Stimulated activated CD8-positive, alpha-beta memory T cell treated with anti-CD3 and anti-CD28 coated beads, Interleukin-4, amount 100 ng/mL, for 1 hour (primary cell): ENCODE measurements around the gene TBX1.

Experiments
- DNase-seq, 2 donors: peaks; one replicate each; pipeline ENCODE4 v3.0.0-alpha.2; 2020; ENCODE audit warnings: low read depth in 2 of 2, low spot score in 1 of 2

Gene TBX1

DNA sequence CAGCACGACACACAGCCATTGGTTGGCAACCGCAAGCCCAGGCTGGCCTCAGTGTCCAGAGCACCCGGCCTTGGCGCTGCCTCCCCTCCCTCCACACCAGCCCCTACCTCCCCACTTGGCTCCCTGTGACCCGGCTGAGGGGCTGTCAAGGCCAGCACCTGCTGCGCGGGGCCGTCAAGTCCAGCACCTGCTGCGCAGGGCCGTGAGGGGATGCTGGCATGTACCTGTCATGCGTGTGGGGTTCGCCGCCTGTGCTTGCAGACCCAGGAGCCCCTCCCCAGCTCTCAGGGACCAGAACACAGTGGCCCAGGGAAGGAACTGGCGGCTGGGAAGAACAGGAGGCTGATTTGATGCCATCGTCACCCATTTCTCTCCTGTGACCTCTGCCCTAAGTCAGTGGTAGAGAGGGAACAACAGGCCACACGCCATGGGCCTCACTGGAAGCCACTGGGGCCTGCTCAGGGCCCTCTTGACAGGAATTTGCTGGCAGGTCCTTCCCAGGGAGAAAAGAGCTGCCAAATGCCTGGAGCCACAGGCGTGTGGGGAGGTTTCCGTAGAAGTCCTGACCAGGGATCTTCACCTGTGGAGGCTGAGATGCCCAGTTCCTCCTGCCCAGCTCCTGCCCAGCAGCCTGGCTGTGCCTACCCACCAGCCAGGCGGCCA lies 37.6 kb downstream of the TBX1 start:
- no peak for DNase-seq

DNA sequence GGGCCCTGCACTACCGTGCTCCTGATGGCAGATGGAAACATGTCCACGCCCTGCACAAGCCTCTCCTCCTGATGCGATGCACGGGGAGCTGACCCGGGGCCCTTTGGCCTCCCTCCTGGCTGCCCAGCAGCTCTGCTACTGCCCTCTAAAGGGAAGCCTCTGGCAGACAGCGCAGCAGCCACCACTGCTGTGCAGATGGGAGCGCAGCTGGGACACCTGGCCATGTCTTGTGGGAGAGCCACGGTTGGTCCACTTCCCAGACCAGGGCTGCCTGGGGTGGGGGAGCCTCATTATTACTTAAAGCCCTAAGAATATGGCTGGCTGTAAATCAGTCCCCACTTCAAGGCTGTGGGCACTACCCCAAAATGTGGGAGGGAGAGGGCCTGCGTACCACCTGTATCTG lies 38.3 kb downstream of the TBX1 start:
- DNase-seq, result no peak

DNA sequence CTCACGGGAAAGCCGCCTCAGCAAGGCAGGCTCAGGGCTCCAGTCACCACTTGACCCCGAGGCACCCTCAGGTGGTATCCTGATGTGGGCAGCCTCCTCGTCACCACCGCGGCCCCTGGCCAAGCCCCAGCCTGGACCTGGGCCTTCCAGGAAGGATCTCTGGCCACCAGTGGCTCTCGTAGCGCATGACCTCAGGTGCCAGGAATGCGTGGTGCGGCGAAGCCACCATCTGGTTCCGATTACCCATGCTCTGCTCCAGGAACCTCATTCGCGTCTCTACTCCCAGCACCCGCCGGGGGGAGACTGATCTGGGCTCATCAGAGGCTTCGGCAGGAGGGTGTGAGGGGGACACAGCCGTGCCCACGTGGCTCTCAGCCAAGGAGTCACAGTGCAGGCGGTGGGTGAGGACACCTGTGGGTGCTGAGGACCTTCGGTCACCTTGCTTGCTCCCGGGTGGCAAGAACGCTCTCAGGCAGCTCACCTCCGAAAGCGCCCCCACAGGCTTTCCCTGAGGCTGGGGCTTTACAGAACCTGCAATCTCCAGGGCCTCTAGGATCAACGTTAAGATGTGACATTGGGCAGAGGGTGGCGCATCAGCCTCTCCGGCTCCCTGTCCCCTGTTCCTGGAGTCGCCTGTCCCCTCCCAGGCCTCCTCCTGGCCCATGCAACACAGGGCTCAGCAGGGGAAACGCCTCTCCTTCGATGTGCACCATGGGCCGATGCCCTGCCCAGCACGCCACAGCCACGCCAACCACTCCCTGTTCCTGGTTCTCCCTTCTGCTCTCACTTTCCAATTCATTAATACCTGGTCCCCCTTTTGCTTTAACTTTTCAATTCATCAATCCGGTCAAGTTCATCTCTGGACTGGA lies 39.0 kb downstream of the TBX1 start:
- no peak for DNase-seq

DNA sequence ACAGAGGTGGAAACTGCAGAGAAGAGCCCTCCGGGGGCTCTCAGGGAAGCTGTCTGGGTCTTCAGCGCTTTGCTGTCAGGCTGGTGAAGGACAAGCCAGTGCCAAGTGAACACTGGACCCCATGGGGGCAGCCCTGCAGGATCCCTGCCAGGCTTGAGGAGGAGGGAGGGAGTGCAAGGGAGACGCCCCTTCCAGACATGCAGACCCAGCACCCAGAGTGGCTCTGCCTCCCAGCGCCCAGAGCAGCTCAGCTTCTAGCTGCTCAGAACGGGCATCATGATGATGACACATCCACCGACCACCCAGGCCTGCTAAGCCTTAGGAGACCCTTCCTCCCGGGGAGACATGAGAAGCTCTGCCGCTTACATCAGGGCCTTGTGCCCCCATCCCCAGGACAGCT lies 39.7 kb downstream of the TBX1 start:
- DNase-seq, result no peak

DNA sequence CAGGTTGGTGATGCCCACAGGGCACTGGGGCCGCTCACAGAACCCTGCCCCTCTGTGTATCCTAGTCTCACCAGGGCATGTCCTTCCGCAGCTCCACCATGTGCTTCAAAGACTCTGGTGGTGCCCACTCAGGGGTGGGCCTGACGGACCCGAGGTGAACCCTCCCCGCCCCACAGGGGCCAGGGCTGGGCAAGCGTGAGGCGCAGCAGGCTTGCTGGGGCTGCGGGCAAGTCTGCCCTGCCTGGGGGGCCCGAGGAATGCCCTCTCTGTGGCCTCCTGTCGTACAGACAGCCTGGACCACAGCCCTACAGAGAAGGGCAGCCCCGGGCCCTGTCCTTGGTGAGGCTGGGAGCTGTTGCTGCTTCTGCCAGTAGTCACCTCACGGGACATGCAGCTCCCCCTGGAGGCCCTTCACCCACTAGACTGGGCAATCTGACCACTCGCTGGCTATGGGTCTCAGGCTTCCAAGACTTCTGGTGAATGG lies 40.2 kb downstream of the TBX1 start:
- DNase-seq, result no peak

DNA sequence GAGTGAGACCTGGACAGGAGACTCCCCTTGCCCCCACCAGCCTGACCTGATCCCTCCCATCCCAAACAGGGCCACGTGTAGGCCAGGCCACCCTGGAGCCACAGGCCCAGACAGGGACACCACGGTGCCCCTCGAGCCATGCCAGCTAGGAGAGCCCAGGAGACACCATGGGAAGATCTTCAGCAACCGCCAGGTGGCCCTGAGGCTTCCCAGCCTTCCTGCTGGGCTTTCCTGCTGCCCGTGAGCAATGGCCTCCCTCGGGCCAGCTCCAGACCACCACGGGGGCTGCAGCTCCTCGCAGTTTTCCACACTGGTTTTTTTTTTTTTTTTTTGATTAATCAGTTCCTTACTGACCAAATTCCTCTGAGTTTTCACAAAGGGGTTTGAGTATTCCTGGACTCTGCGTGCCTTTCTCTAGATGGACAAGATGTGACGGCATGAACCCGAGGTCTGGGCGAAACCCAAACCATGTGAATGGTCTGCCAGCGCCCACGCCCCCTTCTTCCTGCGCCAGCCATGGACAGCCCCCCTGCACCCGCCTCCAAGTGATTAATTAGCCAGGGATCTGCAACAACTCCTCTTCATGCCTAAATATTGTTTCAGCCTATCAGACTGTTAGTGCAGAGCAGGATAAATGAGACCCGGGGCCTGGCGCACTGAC lies 40.9 kb downstream of the TBX1 start:
- DNase-seq, result no peak

DNA sequence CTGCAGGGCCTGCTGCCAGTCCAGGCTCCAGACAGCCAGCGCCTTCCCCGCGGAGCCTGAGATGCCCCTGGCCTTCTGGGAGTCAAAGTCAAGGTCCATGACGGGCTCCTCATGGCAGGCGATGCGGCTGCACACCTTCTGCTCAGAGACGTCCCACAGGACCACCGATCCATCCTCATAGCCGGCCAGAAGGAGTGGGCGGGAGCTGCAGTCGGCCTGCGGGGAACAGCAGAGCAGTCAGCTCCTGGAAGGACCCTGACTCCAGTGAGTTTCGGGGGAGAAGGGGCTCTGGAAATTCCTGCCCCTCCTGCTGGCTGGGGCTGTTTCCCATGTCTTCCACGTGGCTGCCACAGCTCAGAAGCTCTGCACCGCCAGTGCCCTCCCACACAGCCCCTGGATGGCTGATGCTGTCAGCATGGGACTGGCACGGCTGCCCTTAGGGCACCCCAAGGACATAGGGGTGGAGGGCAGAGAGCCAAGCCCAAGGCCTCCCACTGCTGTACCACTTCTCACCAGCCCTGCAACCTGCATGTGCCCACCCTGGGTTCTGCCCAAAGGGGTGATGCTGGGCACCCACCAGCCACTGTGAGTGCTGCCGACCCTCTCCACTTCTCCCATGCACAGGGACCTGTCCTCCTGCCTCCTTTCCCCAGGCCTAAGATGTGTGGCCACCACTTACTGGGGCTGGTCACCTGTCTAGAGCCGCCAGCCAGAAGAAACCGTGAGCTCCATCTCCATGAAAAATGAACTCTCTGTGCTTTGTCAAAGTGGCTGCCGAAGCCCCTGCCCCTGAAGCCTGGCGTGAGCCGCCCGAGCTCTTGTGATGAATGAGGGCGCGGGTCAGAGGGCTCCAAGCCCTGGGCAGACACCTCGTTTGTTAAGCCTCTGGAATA lies 41.7 kb downstream of the TBX1 start:
- DNase-seq, result no peak

DNA sequence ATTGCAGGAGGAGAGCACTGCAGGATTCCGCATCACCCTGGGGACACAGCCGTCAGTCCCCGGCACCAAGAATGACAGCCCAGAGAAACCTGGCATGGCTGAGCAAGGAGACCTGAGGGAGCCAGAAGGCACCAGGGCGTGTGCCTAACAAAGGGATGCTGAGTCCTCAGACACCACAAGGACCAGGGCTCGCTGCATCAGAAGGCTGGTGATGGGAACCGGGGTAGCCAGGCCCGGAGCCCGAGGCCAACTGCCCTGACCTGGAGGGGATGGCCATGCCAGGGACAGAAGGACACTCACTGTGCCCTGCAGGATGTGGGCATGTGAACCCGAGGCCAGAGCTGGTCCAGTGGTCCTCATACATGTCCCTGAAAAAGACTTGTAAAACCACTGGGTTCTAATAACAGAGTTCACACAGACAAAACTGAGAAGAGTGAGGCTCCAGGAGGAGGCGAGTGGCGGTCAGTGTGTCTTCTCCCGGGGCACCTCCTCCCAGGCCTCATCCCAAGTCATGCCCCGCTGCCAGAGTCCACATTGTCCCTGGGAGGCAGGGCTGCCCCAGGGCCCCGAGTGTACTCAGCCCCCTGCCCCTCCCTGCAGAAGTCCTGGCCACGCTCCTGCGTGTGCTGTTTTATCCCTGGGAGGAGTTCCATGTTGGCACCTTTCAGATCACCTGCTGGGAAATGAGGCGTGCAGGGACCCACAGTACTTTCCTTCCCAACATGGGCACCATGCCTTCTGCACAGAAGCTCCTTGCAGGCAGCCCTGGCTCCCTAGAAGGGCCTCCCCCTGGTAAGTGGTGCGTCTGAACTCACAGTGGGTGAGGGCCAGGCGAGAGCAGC lies 42.5 kb downstream of the TBX1 start:
- DNase-seq, result no peak

DNA sequence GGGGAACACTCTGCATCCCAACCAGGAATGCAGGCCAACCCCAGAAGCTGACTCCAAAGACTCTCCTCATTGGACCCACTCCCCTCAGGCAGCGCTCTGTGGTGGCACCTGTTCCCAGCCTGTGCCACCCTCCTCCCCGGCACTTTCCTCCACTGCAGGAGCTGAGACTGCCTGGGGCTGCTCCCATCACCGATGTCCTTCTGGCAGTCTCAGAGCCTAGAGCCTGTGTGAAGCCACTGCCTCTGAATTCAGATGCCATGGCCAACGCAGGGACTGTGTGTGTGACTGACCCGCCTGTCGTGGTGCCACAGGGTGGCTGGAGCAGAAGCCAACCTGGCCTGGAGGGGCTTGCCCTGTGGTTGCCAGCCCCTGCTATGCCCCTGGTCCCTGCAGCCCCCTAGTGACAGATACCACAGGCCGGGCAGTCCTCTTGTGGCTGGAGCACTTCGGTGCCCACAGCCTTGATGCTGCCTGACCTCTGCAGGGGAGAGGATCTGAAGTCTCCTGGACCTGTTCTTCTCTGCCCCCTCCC lies 43.2 kb downstream of the TBX1 start:
- no peak for DNase-seq

DNA sequence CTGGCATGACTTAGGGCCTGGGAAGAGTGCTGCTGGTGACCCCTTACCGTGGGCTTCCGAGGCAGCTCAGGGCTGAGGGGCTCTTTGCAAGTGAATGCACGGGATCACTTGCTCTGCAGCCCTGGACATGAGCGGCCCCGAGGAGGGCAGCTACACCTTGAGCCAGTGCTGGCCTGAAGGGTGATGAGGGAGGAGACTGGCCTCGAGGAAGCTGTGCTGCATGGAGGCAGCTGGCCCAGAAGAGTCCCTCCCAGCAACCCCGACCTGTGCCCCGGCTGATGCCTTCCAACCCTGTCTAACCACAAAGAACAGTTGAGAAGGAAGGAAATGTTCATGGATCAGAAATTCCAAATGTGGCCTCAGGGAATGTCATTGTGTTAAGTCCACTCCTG lies 45.2 kb downstream of the TBX1 start:
- DNase-seq, result no peak

DNA sequence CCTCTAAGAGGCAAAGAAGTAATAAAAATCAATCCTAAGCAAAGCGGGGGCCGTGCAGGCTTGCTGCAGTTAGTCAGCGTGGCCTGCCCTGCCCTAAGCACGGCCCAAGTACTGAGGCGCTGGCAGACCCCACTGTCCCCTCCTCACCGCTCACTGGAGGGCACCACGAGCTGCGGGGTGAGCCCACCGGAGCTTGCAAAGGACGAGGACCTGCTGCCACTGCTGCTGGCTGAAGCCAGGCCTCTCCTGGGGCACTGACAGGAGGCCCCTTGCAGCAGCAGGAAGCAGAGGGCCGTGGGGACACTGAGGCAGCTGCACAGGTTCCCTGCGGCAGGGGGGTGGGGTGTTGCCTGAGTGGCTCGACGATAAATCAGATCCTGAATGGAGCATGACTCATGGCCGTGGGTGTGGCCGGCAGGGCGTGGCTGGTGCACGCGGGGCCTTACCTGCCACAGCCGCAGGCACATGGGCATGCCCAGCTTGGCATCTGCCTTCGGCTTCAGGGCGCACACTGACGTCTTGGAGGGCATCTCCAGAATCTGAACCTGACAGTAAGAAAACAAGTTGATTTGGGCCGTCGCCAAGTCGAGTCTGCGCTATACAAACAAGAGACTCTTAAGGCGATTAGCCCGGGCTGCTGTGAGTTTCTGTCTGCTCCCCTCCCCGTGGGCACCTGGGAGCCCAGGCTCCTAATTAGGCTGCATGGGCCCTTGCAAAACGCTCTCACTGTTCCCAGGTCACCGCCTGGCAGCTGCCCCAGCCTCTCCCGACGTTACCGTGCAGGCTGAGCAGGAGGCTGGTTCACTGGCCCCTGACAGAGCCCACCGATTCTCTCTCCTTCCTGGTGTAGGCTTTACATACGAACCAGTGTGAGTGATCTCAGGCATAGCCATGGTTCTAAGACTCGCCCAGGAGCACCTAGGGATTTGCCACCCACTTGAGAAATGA lies 45.9 kb downstream of the TBX1 start:
- DNase-seq, result no peak

DNA sequence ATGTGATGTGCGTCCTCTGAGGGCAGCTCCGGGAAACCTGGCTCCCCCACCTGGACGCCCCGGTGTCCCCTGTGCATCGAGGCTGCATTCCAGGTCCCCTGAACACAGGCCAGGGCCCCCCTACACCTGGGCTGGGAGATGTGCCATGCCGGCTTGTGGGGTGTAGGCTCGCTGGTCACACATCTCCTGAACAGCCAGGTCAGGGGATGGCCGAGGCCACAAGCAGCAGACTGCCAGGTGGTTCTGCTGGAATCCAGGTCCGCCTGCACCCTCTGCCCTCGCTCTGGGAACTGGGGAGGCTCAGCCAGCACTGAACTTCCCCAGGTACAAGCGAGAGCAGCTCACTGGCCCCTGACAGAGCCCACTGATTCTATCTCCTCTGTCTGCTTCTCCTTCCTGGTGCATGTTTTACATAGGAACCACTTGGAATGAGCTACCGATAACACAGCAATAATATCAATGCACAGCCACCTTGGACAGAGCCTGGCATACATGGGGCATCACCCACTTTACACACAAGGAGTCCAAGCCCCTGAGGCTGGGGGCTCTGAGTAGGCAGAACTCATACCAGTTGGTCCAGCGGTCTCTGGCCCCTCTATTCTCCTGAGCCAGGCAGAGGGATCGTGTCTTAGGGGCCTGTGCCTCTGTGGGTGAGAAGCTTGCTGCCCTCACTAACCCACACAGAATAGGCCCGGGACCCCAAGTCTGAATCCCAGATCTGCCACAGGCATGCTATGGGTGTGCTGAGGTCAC lies 46.8 kb downstream of the TBX1 start:
- no peak for DNase-seq

DNA sequence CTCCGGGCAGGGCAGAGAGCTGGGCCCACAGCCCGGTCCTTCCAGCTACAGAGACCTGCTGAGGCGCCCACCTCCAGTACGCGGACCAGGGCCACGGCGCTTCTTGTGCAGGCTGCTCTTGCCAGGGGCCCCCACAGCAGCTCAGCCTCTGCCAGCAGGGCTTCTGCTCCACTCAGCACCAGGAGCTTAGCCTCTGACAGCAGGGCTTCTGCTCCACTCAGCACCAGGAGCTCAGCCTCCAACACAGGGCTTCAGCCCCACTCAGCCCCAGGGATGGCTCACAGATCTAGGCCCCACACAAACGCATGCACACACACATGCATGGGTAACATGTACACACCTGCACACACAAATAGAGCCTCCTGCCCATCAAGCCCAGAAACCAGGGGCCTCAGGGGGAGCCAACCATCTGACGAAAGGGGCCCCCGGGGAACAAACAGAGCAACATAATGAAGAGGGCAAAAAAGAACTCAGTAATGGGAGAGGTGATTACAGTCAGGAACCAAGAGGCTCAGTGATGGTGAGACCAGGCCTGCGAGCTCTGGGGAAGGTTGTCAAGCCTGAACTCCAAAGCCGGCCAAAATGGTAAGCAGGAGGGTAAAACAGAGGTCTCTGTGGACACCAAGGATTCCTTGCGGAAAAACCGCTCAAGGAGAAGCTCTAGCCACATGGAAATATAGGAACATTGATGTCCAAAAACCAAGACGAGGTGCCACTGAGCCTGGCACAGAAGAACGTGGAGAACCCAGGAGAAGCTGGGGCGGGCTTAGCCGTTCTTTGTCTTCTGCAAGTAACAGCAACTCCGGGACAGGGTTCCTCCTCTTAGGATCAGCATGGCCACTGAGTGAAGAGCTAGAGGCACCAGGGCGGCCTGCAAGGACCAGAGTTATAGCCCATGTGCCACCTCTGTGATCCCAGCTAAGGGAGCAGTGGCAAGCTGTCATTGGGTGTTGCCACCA lies 47.6 kb downstream of the TBX1 start:
- no peak for DNase-seq

DNA sequence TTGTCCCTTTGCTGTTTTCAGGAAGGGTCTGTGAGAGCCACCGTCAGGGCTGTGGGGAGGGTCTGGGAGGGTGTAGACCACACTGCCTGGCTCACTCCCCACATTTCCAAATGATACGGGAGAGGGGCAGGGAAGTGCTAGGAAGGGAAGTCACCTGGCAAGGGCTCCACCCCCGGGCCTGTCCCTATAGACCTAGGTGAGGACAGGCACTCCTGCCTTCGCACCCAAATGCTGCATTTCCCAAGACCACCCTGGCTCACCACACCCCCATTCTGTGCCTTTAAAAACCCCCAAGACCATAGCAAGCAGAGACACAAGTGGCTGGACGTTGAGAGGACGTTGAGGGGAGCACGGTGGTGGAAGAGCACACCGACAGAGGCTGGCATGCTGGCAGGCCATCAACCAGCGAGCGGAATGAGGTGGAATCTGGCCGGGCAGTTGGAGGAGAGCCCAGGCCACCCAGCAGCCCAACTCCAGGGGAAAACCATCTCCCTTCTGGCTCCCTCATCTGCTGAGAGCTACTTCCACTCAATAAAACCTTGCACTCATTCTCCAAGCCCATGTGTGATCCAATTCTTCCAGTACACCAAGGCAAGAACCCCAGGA lies 48.4 kb downstream of the TBX1 start:
- DNase-seq, result no peak

DNA sequence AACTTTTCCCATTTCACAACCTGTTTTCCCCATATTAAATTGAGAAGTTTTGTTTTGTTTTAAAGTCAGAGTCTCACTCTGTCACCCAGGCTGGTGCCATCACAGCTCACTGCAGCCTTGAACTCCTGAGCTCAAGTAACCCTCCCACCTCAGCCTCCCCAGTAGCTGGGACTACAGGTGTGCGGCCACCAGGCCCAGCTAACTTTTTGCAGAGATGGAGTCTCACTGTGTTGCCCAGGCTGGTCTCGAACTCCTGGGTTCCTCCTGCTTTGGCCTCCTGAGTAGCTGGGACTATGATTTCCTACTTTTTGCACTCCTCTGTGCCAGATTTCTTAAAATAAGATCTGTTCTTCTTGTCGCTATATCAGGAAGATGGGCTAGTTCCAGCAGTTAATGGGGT lies 49.2 kb downstream of the TBX1 start:
- no peak for DNase-seq

DNA sequence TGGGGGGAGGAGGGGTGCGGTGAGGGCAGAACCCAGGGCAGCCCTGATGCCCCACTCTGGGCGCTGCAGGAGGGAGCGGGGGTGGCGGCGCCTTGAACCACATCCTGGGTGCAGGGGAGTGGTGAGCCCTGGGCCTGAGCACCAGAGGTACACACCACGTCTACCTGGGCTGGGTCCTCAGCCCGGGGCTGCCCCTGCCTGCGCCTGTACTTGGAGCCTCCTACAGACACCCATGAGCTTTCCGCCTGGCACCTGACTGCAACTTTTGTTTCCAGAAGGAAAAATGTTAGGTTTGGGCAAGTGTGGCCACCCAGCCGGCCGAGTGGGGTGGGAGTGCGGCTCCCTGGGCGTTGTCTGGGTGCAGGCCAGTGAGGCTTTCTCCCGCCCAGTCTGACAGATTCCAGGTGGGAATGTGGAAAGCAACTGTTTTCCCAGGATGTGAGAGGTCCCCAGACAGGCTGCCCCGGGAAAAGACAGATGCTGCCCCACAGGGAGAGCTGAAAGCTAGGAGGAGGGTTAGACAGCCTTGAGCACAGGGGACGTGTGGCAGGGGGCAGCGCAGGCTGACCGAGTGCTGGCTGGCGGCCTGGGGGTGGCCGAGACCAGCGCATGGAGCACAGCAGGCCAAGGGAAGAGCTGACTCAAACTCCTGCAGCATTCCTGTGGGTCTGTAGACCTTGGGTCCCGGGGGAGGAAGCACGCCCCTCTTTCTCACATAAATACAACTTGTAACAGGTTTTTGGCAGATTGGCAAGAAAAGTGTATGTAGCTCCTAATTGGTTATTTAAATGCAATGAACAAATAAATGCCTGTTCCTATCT lies 50.0 kb downstream of the TBX1 start:
- no peak for DNase-seq
